NCI-H128 (cell line): ENCODE data around the gene RNASE12.
"Not testable (repeated sequence)": the region's sequence is repeated elsewhere in the genome, so short reads cannot be mapped to it uniquely, and the experiment has no call there.

Experiments
- DNase-seq: peaks from one replicate; lab custom pipeline; 2025; ENCODE audit not compliant: unreplicated experiment; lab: John Stamatoyannopoulos, UW

Gene RNASE12

GRCh38 chr14:20591235-20591634 lies at the start of gene RNASE12:
Gene RNASE12 (minus strand): TSS chr14:20591376. CDS start chr14:20590723, 653 bp downstream.
- no peak for DNase-seq

GRCh38 chr14:20632831-20633691 lies 41.9 kb upstream of the RNASE12 start:
- DNase-seq = no peak

GRCh38 chr14:20632448-20632830 lies 41.3 kb upstream of the RNASE12 start:
- DNase-seq = no peak

GRCh38 chr14:20631880-20632389 lies 40.8 kb upstream of the RNASE12 start:
- no peak for DNase-seq

- DNase-seq = no peak
These were observed 40.1 kb upstream of the RNASE12 start for GRCh38 chr14:20631023-20631879.

GRCh38 chr14:20630340-20631022 lies 39.3 kb upstream of the RNASE12 start:
- no peak for DNase-seq

GRCh38 chr14:20628063-20628854 lies 37.1 kb upstream of the RNASE12 start:
- DNase-seq = no peak

- DNase-seq = no peak
These were observed 36.3 kb upstream of the RNASE12 start for GRCh38 chr14:20627346-20628027.

- DNase-seq = no peak
These were observed 35.1 kb upstream of the RNASE12 start for GRCh38 chr14:20626274-20626673.

GRCh38 chr14:20624495-20625070 lies 33.4 kb upstream of the RNASE12 start:
- DNase-seq = no peak

- DNase-seq = no peak
These were observed 32.6 kb upstream of the RNASE12 start for GRCh38 chr14:20623798-20624197.

- no peak for DNase-seq
These were observed 31.7 kb upstream of the RNASE12 start for GRCh38 chr14:20622816-20623291.

- no peak for DNase-seq
These were observed 29.8 kb upstream of the RNASE12 start for GRCh38 chr14:20620798-20621478.

- not testable (repeated sequence) for DNase-seq
These were observed 28.5 kb upstream of the RNASE12 start for GRCh38 chr14:20619688-20620087.

- DNase-seq = no peak
These were observed 27.1 kb upstream of the RNASE12 start for GRCh38 chr14:20618271-20618749.

GRCh38 chr14:20617138-20618003 lies 26.2 kb upstream of the RNASE12 start:
- no peak for DNase-seq

- DNase-seq = no peak
These were observed 24.8 kb upstream of the RNASE12 start for GRCh38 chr14:20615996-20616395.
